CD4-positive, alpha-beta T cell treated with Interleukin-21 for 1 hour (primary cell): ENCODE results near the gene ARHGEF4.

Experiments used
- DNase-seq: peaks from one replicate; pipeline ENCODE4 v3.0.0-alpha.2; 2020

ARHGEF4 gene

GRCh38 chr2:130930740-130931659 is 94.3 kb downstream of the ARHGEF4 start:
- DNase-seq, result no peak

- DNase-seq, result no peak
Measured at GRCh38 chr2:130933501-130933900, 96.8 kb downstream of the ARHGEF4 start.

GRCh38 chr2:130936451-130936850 is 99.7 kb downstream of the ARHGEF4 start:
- no peak for DNase-seq

- DNase-seq, result no peak
Measured at GRCh38 chr2:130947967-130948366, 111.3 kb downstream of the ARHGEF4 start.

- no peak for DNase-seq
Measured at GRCh38 chr2:130949954-130950353, 113.2 kb downstream of the ARHGEF4 start.

GRCh38 chr2:130951018-130951417 is 114.3 kb downstream of the ARHGEF4 start:
- no peak for DNase-seq

GRCh38 chr2:130954873-130955272 is 118.2 kb downstream of the ARHGEF4 start:
- no peak for DNase-seq

- no peak for DNase-seq
Measured at GRCh38 chr2:130957915-130958314, 121.2 kb downstream of the ARHGEF4 start.

GRCh38 chr2:130963196-130963848 is 126.6 kb downstream of the ARHGEF4 start:
- no peak for DNase-seq

- no peak for DNase-seq
Measured at GRCh38 chr2:130963849-130964793, 127.4 kb downstream of the ARHGEF4 start.

- no peak for DNase-seq
Measured at GRCh38 chr2:130964931-130965330, 128.2 kb downstream of the ARHGEF4 start.

GRCh38 chr2:130966149-130966774 is 129.5 kb downstream of the ARHGEF4 start:
- DNase-seq, result no peak

GRCh38 chr2:130966775-130967490 is 130.2 kb downstream of the ARHGEF4 start:
- no peak for DNase-seq

- peak; percentile 12 for DNase-seq
Measured at GRCh38 chr2:130972410-130972809, 135.7 kb downstream of the ARHGEF4 start.

GRCh38 chr2:130975729-130976128 is 139.0 kb downstream of the ARHGEF4 start:
- DNase-seq, result no peak

GRCh38 chr2:130976591-130977237 is 140.0 kb downstream of the ARHGEF4 start:
- no peak for DNase-seq

GRCh38 chr2:130977461-130978050 is 140.8 kb downstream of the ARHGEF4 start:
- DNase-seq, result no peak

- no peak for DNase-seq
Measured at GRCh38 chr2:130981667-130982066, 145.0 kb downstream of the ARHGEF4 start.

- DNase-seq, result no peak
Measured at GRCh38 chr2:130985206-130985780, 148.6 kb downstream of the ARHGEF4 start.

GRCh38 chr2:130985831-130986649 is 149.3 kb downstream of the ARHGEF4 start:
- no peak for DNase-seq
